ENCODE measurements around the gene C10orf120.

DNA sequence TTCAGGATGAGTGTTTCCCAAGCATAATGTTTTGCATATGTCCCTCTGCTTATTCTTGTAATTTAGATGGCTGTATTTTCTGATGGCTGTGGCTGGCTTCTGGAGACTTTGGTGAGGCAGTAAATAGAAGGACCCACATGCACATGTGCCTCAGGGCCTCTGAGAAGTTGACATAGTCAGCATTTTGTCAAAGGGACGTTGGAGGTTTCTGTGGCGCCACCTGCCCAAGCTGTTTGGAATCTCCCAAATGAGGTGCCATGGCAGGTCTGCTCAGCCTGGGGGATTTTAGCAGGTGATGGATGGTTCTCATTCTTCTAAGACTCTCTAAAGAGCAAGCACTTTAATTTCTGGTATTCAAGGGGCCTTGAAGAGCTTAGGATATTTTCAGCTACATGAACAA, 29.8 kb downstream of the C10orf120 start:
- no peak for TF ChIP-seq CTCF (IDR thresholded peaks at IDR 0.05)
- no peak for TF ChIP-seq POLR2A (IDR thresholded peaks at IDR 0.05)
